PC-3 (cell line): ENCODE results near the gene CCS. TPM values are rescaled to one million over a fixed set of nuclear protein-coding genes. Genes with fewer than 3 reads are reported as not detected.
A peak's percentile ranks its signal among the peaks of the same experiment; 100 is the strongest.
"Not testable (repeated sequence)": the region's sequence is repeated elsewhere in the genome, so short reads cannot be mapped to it uniquely, and the experiment has no call there.

Experiments
- ATAC-seq: fragments of 200-7000 bp; cut with Tn5 transposase; 2 replicates; pipeline ENCODE4 v1.9.1; 2020; ENCODE audit warnings: mild to moderate bottlenecking, moderate library complexity
- BruUV-seq: library from RNA; stranded (reverse); fragments of 400-500 nt; replicated peaks from 2 replicates; lab custom pipeline; 2021; lab: Mats Ljungman, UMichigan
- CTCF ChIA-PET: fragments of 300-600 bp; sonication (Branson Sonifier 250); formaldehyde crosslinking; loops from one replicate; lab custom pipeline; 2022; ENCODE audit warnings: antibody characterized with exemption; lab: Charles Lee
- POLR2A ChIA-PET: fragments of 300-600 bp; sonication (Branson Sonifier 250); formaldehyde crosslinking; loops from one replicate; lab custom pipeline; 2022; ENCODE audit warnings: antibody characterized with exemption; ENCODE audit not compliant: unreplicated experiment; lab: Charles Lee
- DNase-seq: peaks from one replicate; pipeline ENCODE4 v3.0.0-alpha.2; 2015
- H2AFZ ChIP-seq: fragments of 300-600 bp; sonication (generic); 2 replicates; pipeline ENCODE4 v1.6.0; 2016; ENCODE audit warnings: antibody characterized with exemption, low read length
- H3F3A ChIP-seq: fragments of 300-600 bp; sonication (generic); one replicate; pipeline ENCODE4 v1.6.0; 2017; ENCODE audit warnings: antibody characterized with exemption, low read length, control low read depth, mild to moderate bottlenecking; ENCODE audit not compliant: unreplicated experiment
- H3K27ac ChIP-seq: fragments of 300-600 bp; sonication (generic); 2 replicates; pipeline ENCODE4 v1.5.1; 2016; ENCODE audit warnings: mild to moderate bottlenecking, low read length
- H3K27me3 ChIP-seq: fragments of 300-600 bp; sonication (generic); 2 replicates; pipeline ENCODE4 v1.6.1; 2016; ENCODE audit warnings: low read length, mixed read lengths
- H3K36me3 ChIP-seq: fragments of 300-600 bp; sonication (generic); 2 replicates; pipeline ENCODE4 v1.6.1; 2016; ENCODE audit warnings: low read depth, mixed run types, low read length, mixed read lengths
- H3K4me1 ChIP-seq: fragments of 300-600 bp; sonication (generic); 2 replicates; pipeline ENCODE4 v1.5.1; 2016; ENCODE audit warnings: low read length; ENCODE audit not compliant: insufficient read depth
- H3K4me2 ChIP-seq: fragments of 300-600 bp; sonication (generic); 2 replicates; pipeline ENCODE4 v1.6.0; 2016; ENCODE audit warnings: low read length
- H3K4me3 ChIP-seq: fragments of 300-600 bp; sonication (generic); 2 replicates; pipeline ENCODE4 v1.5.1; 2016; ENCODE audit warnings: mild to moderate bottlenecking, low read length, mixed read lengths
- H3K79me2 ChIP-seq: fragments of 300-600 bp; sonication (generic); 2 replicates; pipeline ENCODE4 v1.6.1; 2017; ENCODE audit warnings: low read length, mixed read lengths
- H3K9ac ChIP-seq: fragments of 300-600 bp; sonication (generic); 2 replicates; pipeline ENCODE4 v1.6.0; 2016; ENCODE audit warnings: mild to moderate bottlenecking, low read length
- H3K9me2 ChIP-seq: fragments of 300-600 bp; sonication (generic); replicated peaks from 2 replicates; pipeline ENCODE4 v1.6.1; 2016; ENCODE audit warnings: mixed run types, low read length, mixed read lengths
- H3K9me3 ChIP-seq: fragments of 300-600 bp; sonication (generic); 2 replicates; pipeline ENCODE4 v1.6.1; 2016; ENCODE audit warnings: low read length, mixed read lengths
- H4K20me1 ChIP-seq: fragments of 300-600 bp; sonication (generic); 2 replicates; pipeline ENCODE4 v1.6.1; 2016; ENCODE audit warnings: low read length, mixed read lengths
- EZH2 ChIP-seq: fragments of 300-600 bp; sonication (generic); IDR thresholded peaks from one replicate; pipeline ENCODE4 v1.6.1; 2017; ENCODE audit warnings: antibody characterized with exemption, mild to moderate bottlenecking, low read length; ENCODE audit not compliant: unreplicated experiment
- EZH2phosphoT487 ChIP-seq: fragments of 300-600 bp; sonication (generic); IDR thresholded peaks from 2 replicates; pipeline ENCODE4 v1.6.1; 2018; ENCODE audit warnings: mild to moderate bottlenecking, antibody characterized with exemption, low read length, borderline replicate concordance
- intact Hi-C: fragments of 100-400 bp; cut with micrococcal nuclease; formaldehyde crosslinking; loops from 2 replicates; pipeline ENCODE4 v1.9.0; 2023
- total RNA-seq: library from RNA; depleted of rRNA; stranded (reverse); fragments of >200 nt; gene quantifications from 2 replicates; pipeline ENCODE4 v1.2.3, GENCODE V29; 2014
- TF ChIP-seq, protein P1 (sequence below): fragments of 300-600 bp; sonication (generic); conservative IDR thresholded peaks from 2 replicates; pipeline ENCODE4 v1.5.1; 2017; ENCODE audit warnings: antibody characterized with exemption, low read depth, mild to moderate bottlenecking, low read length

CCS gene
- total RNA-seq, 1 experiment from 2014 or later = 43.8 TPM

DNA sequence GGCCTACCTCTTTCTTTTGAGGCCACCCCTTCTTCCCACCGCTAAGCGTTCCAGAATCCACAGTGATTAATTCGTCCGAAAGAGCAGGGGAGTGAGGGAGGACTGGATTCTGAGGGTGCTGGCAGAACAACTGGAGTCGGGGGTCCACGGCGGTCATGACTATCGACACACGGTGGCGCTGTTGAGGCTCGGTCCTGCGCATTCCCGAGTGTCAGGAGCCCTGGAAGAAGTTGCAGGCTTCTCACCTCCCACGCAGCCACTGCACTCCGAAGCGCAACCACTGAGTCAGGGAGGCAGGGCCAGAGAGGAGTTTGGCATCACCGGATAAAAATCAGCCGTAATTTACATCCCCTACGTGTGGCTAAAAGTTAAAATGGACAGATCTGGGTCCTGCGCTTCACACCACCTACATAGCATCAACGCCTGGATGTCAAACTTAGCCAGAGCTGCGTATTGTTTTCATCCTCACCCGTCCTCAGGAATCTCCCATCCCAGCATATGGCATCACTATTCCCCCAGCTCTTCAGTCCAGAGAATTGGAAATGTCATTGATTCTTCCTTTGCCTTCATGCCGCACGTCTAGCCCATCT, 13.9 kb upstream of the CCS start:
- H4K20me1 ChIP-seq = no peaks in the 10 kb centered on the region
- ChIA-PET CTCF (interaction anchor here (0.7 kb wide), 1 partner anchor 28 kb away, joined by 5 read pairs; no protein-coding TSS in a partner anchor), POLR2A (no interaction called here)
- H3K9me2 ChIP-seq = no peaks in the 10 kb centered on the region
- H3K4me2 ChIP-seq = peak overlapping the region; percentile 7; the same call in 1 of the 2 replicates
- peak; percentile 82 for ATAC-seq
- H2AFZ ChIP-seq = peak overlapping the region; percentile 50; the same call in 1 of the 2 replicates
- H3F3A ChIP-seq = no peaks in the 10 kb centered on the region
- intact Hi-C loops = loop anchor here (2.0 kb wide), 1 partner anchor 100 kb away; no protein-coding TSS in a partner anchor
- no peak overlapping the region for H3K4me3 ChIP-seq
- H3K27me3 ChIP-seq = no peaks in the 10 kb centered on the region
- H3K4me1 ChIP-seq = no peaks in the 10 kb centered on the region
- no peaks in the 10 kb centered on the region for H3K79me2 ChIP-seq
- H3K9me3 ChIP-seq = peaks cover 7% of the 10 kb centered on the region; the same call in 1 of the 2 replicates
- no TSS peak for BruUV-seq
- peak; percentile 74 for DNase-seq
- no peaks in the 10 kb centered on the region for H3K36me3 ChIP-seq
- no peak overlapping the region for H3K27ac ChIP-seq
- no peak overlapping the region for H3K9ac ChIP-seq
- TF ChIP-seq EZH2phosphoT487 = no peak
- TF ChIP-seq EZH2 = no peak
- TF ChIP-seq, protein P1, sequence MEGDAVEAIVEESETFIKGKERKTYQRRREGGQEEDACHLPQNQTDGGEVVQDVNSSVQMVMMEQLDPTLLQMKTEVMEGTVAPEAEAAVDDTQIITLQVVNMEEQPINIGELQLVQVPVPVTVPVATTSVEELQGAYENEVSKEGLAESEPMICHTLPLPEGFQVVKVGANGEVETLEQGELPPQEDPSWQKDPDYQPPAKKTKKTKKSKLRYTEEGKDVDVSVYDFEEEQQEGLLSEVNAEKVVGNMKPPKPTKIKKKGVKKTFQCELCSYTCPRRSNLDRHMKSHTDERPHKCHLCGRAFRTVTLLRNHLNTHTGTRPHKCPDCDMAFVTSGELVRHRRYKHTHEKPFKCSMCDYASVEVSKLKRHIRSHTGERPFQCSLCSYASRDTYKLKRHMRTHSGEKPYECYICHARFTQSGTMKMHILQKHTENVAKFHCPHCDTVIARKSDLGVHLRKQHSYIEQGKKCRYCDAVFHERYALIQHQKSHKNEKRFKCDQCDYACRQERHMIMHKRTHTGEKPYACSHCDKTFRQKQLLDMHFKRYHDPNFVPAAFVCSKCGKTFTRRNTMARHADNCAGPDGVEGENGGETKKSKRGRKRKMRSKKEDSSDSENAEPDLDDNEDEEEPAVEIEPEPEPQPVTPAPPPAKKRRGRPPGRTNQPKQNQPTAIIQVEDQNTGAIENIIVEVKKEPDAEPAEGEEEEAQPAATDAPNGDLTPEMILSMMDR = peak; percentile 90

DNA sequence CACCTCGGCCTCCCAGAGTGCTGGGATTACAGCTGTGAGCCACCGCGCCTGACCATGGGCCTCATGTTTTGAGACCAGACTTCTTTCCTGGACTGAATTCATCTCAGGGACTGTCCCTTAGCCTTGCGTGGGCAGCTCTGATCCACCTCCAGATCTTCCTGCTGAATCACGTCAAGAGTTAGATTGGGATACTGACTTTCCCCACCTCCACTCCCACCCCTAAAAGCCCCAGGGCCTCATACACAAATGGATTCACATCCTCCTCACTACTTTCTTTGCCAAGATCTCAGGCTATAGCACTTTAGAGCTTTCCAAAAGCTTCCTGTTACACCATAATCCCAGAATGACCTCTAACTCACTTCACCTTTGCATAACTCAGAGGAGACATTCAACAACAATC, 12.2 kb upstream of the CCS start:
- H3K27me3 ChIP-seq = no peaks in the 10 kb centered on the region
- POLR2A ChIA-PET = no interaction called here
- H3K9me3 ChIP-seq = peaks cover 7% of the 10 kb centered on the region; the same call in 1 of the 2 replicates
- H3K9ac ChIP-seq = no peak overlapping the region
- H3K36me3 ChIP-seq = no peaks in the 10 kb centered on the region
- no peak overlapping the region for H2AFZ ChIP-seq
- no peaks in the 10 kb centered on the region for H3K79me2 ChIP-seq
- intact Hi-C loops = no loop called here
- CTCF ChIA-PET = interaction anchor here (0.5 kb wide), 1 partner anchor 148 kb away, joined by 11 read pairs; no protein-coding TSS in a partner anchor
- no peak overlapping the region for H3K4me3 ChIP-seq
- no TSS peak for BruUV-seq
- no peak for ATAC-seq
- no peak overlapping the region for H3K27ac ChIP-seq
- no peaks in the 10 kb centered on the region for H3K4me1 ChIP-seq
- TF ChIP-seq, protein P1 = no peak
- TF ChIP-seq EZH2 (no peak), EZH2phosphoT487 (no peak)
- no peaks in the 10 kb centered on the region for H4K20me1 ChIP-seq
- H3K9me2 ChIP-seq = no peaks in the 10 kb centered on the region
- no peak for DNase-seq
- no peaks in the 10 kb centered on the region for H3F3A ChIP-seq
- H3K4me2 ChIP-seq = no peak overlapping the region

DNA sequence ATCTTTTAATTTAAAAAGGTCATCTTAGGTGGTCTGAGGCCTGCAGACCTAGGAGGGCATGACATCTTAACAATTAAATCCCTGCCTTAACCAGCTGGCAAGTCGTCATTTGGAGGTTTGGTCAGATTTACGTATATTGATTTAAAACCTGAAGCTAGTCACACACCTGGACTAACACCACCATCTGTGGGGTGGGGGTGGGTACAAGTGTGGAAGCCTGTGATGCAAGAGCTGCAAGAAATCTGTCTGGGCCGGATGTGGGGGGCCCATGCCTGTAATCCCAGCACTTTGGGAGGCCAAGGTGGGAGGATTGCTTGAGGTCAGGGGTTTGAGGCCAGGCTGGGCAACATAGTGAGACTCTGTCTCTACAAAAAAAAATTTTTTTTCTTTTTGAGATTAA, 11.7 kb upstream of the CCS start:
- H3K9ac ChIP-seq = no peak overlapping the region
- no peaks in the 10 kb centered on the region for H3K79me2 ChIP-seq
- ATAC-seq = no peak
- H2AFZ ChIP-seq = no peak overlapping the region
- no peak overlapping the region for H3K27ac ChIP-seq
- no peak overlapping the region for H3K4me3 ChIP-seq
- H3K9me2 ChIP-seq = no peaks in the 10 kb centered on the region
- no TSS peak for BruUV-seq
- H4K20me1 ChIP-seq = no peaks in the 10 kb centered on the region
- TF ChIP-seq, protein P1 = no peak
- TF ChIP-seq EZH2 (no peak), EZH2phosphoT487 (no peak)
- no peaks in the 10 kb centered on the region for H3K36me3 ChIP-seq
- CTCF ChIA-PET = no interaction called here
- POLR2A ChIA-PET = no interaction called here
- H3K4me1 ChIP-seq = no peaks in the 10 kb centered on the region
- H3K9me3 ChIP-seq = peaks cover 7% of the 10 kb centered on the region; the same call in 1 of the 2 replicates
- H3K4me2 ChIP-seq = no peak overlapping the region
- no peaks in the 10 kb centered on the region for H3K27me3 ChIP-seq
- no peaks in the 10 kb centered on the region for H3F3A ChIP-seq
- DNase-seq = no peak
- intact Hi-C loops = no loop called here

DNA sequence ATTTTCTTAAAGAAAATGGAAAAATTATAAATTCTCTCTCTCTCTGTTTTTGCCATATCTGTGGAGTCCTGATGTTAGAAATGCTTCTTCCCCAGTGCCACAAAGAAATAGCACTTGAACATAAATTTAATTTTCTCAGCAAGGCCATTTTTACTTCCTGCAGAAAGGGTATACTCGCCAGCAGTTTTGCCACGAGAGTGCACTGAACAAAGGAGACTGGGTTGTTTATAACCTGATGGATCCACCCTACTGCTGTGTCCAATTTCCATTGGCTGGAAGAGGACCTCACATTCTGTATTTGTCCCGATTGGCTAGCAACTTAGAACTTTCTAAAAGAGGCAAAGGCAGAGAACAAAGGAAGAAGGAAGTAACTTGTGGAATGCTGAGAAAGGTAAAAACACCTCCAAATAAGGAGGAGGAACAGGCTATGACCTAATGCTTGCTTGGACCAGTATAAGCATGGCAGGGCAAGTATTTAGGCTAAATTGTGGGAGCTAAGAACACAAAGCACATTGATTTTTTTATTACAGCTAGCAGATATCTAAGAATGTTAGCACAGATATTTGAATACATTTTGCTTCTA, 10.3 kb upstream of the CCS start:
- H3F3A ChIP-seq, H2AFZ ChIP-seq, H3K27me3 ChIP-seq, H3K9me3 ChIP-seq, H3K27ac ChIP-seq, H3K9me2 ChIP-seq, ATAC-seq, BruUV-seq, H3K79me2 ChIP-seq, H3K4me1 ChIP-seq, H3K36me3 ChIP-seq, POLR2A ChIA-PET, H3K4me2 ChIP-seq, intact Hi-C loops, H4K20me1 ChIP-seq, H3K4me3 ChIP-seq, CTCF ChIA-PET, DNase-seq, H3K9ac ChIP-seq: not testable (repeated sequence)
